Spleen (tissue), 7 donors: Measurements from ENCODE around the gene RAET1G.

Source experiments
- CTCF ChIP-seq, 11 experiments: fragments of 200-600 bp in 7 of 11; fragments of 450-650 bp in 4 of 11; sonication (generic) in 4 of 11; IDR thresholded peaks in 8 of 11; conservative IDR thresholded peaks in 3 of 11; 1 replicate in 7 of 11; 2 replicates in 4 of 11; pipeline versions ENCODE4 v1.4.0 to v1.8.0; 2016 to 2021; ENCODE audit warnings: antibody characterized with exemption in 11 of 11, inconsistent platforms in 4 of 11, mild to moderate bottlenecking in 1 of 11
- POLR2AphosphoS5 ChIP-seq, 3 donors: sonication (generic); formaldehyde crosslinking; IDR thresholded peaks; one replicate each; pipeline ENCODE4 v1.5.1; 2017; ENCODE audit warnings: antibody characterized with exemption in 3 of 3
- donor health status: DM: no; HTN: no; CAD: no; lungs with moderate emphysema.
- donor health status: DM: no; HTN: no; CAD: no.
- donor health status: DM: no; HTN: no; CAD: no.

- TF ChIP-seq POLR2AphosphoS5 (IDR thresholded peaks at IDR 0.05) (no peak), CTCF (IDR thresholded peaks at IDR 0.05 in 8 of 11, conservative IDR thresholded peaks at IDR 0.05 in 3 of 11) (no peak)
Observed at GRCh38 chr6:149965194-149966020, 42.5 kb upstream of the RAET1G start.
